Measurements from ENCODE around the gene AIFM1.
A peak's percentile ranks its signal among the peaks of the same experiment; 100 is the strongest.

AIFM1 gene

GRCh38 chrX:130165703-130166502 is at the start of gene AIFM1:
TSS of gene AIFM1 (minus strand) at chrX:130165841. CDS start at chrX:130165656, 185 bp downstream.
- DNase-seq = peak; percentile 74 to 93 (median 86)
- intact Hi-C loops (cut with DNase I) = no loop called here

GRCh38 chrX:130213376-130213775 is 47.7 kb upstream of the AIFM1 start:
- intact Hi-C loops (cut with DNase I) = no loop called here

GRCh38 chrX:130212371-130212770 is 46.7 kb upstream of the AIFM1 start:
- no peak for DNase-seq
- intact Hi-C loops (cut with DNase I) = no loop called here

More at GRCh38 chrX:130213376-130213775, 47.7 kb upstream of the AIFM1 start:
- no peak for DNase-seq

- no peak for DNase-seq
- intact Hi-C loops (cut with DNase I) = no loop called here
Observed at GRCh38 chrX:130211415-130212186, 46.0 kb upstream of the AIFM1 start.

- intact Hi-C loops (cut with DNase I) = no loop called here
- no peak for DNase-seq
Observed at GRCh38 chrX:130204647-130205046, 39.0 kb upstream of the AIFM1 start.

GRCh38 chrX:130197464-130197863 is 31.8 kb upstream of the AIFM1 start:
- intact Hi-C loops (cut with DNase I) = loop anchor here (5.0 kb wide), 1 partner anchor 125 kb away; no protein-coding TSS in a partner anchor
- DNase-seq = no peak

GRCh38 chrX:130196466-130196865 is 30.8 kb upstream of the AIFM1 start:
- DNase-seq = no peak
- intact Hi-C loops (cut with DNase I) = loop anchor here (5.0 kb wide), 1 partner anchor 124 kb away; no protein-coding TSS in a partner anchor

- intact Hi-C loops (cut with DNase I) = loop anchor here (2.0 kb wide), 1 partner anchor 108 kb away; no protein-coding TSS in a partner anchor
Observed at GRCh38 chrX:130190801-130191200, 25.2 kb upstream of the AIFM1 start.

GRCh38 chrX:130186651-130187050 is 21.0 kb upstream of the AIFM1 start:
- no peak for DNase-seq
- intact Hi-C loops (cut with DNase I) = no loop called here

More at GRCh38 chrX:130190801-130191200, 25.2 kb upstream of the AIFM1 start:
- no peak for DNase-seq

- no peak for DNase-seq
- intact Hi-C loops (cut with DNase I) = no loop called here
Observed at GRCh38 chrX:130184857-130185256, 19.2 kb upstream of the AIFM1 start.

GRCh38 chrX:130184168-130184567 is 18.5 kb upstream of the AIFM1 start:
- intact Hi-C loops (cut with DNase I) = no loop called here
- no peak for DNase-seq

- intact Hi-C loops (cut with DNase I) = no loop called here
- DNase-seq = no peak
Observed at GRCh38 chrX:130179579-130180215, 14.1 kb upstream of the AIFM1 start.

GRCh38 chrX:130179170-130179569 is 13.5 kb upstream of the AIFM1 start:
- intact Hi-C loops (cut with DNase I) = no loop called here
- DNase-seq = peak in 11 of 42 donors; percentile 13 to 58 (median 26)

- intact Hi-C loops (cut with DNase I) = no loop called here
- no peak for DNase-seq
Observed at GRCh38 chrX:130176942-130177341, 11.3 kb upstream of the AIFM1 start.

- DNase-seq = no peak
Observed at GRCh38 chrX:130176354-130176776, 10.7 kb upstream of the AIFM1 start.

GRCh38 chrX:130174937-130175336 is 9.3 kb upstream of the AIFM1 start:
- intact Hi-C loops (cut with DNase I) = no loop called here
- DNase-seq = no peak

More at GRCh38 chrX:130176354-130176776, 10.7 kb upstream of the AIFM1 start:
- intact Hi-C loops (cut with DNase I) = no loop called here

GRCh38 chrX:130174045-130174704 is 8.5 kb upstream of the AIFM1 start:
- intact Hi-C loops (cut with DNase I) = no loop called here
- DNase-seq = peak in 6 of 42 donors; percentile 12 to 53 (median 24)

GRCh38 chrX:130173190-130173895 is 7.7 kb upstream of the AIFM1 start:
- peak in 29 of 42 donors; percentile 9 to 69 (median 44) for DNase-seq
- intact Hi-C loops (cut with DNase I) = no loop called here
